CD4-positive, alpha-beta T cell treated with Interleukin-12 subunit alpha and Interleukin-12 subunit beta, for 1 hour (primary cell): ENCODE results near the gene SLC9A3.

ENCODE experiments used
- DNase-seq: peaks from one replicate; pipeline ENCODE4 v3.0.0-alpha.2; 2020

Gene SLC9A3

GRCh38 chr5:538271-538771, 14.1 kb upstream of the SLC9A3 start:
- no peak for DNase-seq

DNA sequence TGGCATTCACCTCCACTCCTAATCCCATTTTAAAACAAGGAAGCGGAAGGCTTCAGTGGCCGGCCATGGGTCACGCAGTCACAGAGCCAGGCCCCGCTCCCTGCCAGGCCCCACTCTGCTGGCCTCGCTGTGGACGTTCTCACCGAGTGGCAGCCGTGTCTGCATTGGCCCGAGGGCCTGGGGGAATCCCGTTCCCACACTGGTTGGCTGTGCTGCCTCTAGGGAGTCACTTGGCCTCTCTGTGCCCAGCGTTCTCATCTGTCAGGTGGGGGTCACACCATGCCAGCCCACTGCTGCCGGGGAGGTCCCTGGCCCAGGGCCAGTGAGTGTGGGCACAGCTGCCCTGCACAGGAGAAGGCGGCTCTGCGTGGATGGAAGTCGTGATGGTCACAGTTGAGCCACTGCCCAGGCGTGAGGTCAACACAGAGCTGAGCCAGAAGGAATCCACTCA, 13.4 kb upstream of the SLC9A3 start:
- no peak for DNase-seq

DNA sequence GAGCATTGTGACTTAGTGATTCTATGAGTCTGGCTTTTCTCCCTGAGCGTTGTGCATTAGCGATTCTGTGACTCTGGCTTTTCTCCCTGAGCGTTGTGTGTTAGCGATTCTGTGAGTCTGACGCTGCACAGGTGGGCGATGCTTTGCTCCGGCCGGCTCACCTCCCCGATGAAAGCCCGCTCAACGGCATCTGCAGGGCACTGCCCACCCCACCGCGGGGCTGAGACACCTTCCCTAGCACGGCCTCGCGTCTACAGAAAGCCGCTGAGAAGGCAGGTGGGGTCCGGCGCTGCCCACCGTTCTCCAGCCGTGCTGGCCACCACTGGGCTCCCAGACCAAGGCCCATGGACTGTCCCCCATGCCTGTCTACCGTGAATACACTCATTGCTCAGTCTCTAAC, 12.8 kb upstream of the SLC9A3 start:
- no peak for DNase-seq

DNA sequence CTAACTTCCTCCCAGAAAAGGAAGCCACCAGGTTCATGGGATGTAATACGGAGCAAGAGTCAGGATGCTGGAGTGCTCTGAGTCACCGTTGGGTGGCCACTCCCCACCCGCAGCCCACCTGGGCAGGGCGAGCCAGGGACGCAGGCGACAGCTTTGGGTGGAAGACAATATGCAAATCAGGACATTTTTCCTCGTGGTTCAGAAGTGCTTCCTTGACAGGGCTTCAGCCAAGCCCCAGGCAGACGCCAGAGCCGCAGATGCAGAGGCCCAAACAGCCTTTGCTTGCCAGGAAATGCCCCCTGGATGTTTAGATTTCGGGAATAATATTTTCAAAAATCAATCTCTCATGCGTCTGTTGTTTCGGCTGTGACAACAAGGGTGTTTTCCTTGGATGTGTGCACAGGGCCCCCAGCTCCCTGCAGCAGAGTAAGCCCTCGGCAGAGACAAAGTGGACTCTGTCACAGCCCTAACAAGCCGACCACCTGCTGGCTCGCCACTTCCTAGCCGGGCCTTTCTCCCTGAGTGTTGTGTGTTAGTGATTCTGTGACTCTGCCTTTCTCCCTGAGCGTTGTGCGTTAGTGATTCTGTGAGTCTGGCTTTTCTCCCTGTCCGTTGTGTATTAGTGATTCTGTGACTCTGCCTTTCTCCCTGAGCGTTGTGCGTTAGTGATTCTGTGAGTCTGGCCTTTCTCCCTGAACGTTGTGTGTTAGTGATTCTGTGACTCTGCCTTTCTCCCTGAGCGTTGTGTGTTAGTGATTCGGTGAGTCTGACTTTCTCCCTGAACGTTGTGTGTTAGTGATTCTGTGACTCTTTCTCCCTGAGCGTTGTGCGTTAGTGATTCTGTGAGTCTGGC, 11.8 kb upstream of the SLC9A3 start:
- no peak for DNase-seq

- DNase-seq, result no peak
Measured at GRCh38 chr5:534743-535671, 10.8 kb upstream of the SLC9A3 start.

GRCh38 chr5:533955-534742, 9.9 kb upstream of the SLC9A3 start:
- no peak for DNase-seq

DNA sequence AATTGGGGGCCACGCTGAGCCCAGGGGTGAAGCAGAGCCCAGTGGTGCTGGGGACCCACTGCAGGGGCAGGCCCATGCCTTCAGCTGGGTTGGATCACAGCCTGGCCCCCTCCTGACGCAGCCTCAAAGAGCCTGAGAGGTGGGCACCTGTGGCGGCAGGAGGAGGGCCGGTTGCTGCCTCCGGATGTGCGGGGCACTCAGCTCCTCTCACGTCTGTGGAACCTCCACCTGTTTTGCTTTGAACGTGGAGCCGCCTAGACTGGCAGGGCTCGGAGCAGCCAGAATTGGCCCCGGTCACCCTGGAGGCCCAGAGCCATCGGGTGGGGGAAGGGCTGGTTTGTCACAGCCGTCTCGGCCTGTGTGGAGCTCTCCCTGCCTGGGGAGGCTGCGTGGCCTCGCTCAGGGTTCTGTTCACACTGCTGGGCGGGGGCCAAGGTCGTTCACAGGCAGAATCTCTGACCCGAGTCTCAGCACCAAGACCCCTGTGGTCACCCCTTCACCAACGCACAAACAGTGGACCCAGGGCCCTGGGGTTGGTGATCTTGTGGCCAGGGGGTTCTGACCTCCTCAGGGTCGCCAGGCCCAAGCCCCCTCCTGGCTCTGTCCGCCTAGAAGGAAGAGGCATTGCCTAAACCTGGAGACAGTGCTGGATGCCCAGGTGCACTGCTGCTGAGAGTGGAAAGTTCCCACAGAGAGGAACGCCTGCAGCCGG, 9.2 kb upstream of the SLC9A3 start:
- no peak for DNase-seq

DNA sequence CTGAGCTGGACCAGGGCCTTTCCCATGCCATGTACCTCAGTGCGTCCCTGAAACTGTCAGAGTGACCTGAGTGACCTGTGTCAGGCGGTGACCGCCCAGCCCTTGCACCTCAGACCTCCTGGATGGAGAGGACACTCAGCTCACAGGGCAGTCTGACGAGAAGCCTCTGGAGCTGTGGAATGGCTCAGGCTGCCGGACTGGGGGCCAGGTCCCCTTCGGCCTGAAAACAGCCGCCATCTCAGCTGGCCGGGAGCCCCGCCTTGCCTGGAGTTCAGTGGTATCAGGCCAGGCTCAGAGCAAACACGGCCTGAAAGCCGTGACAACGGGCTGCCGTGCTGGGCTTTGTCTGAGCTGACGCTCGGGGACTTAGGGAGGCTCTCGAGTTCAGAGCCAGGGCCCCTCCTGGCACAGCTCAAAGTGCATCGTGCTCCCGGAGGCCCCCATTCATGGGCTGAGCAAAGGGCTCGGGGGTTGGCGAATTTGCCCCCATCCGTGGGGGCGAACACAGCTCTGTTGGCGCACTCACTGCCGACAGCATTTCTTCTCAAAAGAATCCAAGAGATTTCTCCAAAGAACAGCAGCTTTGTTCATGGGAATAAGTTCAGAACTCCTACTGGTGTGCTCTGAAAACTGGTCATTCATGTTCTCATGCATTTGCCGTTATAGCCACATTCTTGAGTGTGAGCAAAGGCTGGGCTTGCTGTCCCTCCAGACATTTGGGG, 8.4 kb upstream of the SLC9A3 start:
- DNase-seq, result no peak

DNA sequence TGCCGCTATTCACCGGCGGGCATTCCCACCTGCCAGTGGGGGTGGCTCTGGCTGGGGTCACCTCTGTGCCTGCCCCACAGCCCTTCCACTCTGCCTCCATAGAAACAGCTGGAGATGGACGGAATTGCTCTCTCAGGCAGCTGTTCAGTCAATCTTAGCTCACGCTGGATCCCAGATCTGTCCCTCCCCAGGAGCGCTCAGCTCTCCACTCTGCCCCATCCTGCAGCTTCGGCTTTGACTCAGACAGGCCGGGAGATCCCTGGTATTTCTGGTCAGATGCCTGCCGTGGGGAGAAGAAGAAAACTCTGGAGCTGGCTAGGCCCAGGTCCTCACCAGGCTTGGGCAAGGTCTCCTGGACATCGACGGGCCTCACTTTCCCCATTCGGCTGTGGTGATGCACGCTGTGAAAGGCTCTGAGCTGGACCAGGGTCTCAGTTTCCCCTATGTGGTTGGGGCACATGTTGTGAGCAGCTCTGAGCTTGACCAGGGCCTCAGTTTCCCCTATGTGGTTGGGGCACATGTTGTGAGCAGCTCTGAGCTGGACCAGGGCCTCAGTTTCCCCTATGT, 7.6 kb upstream of the SLC9A3 start:
- no peak for DNase-seq

DNA sequence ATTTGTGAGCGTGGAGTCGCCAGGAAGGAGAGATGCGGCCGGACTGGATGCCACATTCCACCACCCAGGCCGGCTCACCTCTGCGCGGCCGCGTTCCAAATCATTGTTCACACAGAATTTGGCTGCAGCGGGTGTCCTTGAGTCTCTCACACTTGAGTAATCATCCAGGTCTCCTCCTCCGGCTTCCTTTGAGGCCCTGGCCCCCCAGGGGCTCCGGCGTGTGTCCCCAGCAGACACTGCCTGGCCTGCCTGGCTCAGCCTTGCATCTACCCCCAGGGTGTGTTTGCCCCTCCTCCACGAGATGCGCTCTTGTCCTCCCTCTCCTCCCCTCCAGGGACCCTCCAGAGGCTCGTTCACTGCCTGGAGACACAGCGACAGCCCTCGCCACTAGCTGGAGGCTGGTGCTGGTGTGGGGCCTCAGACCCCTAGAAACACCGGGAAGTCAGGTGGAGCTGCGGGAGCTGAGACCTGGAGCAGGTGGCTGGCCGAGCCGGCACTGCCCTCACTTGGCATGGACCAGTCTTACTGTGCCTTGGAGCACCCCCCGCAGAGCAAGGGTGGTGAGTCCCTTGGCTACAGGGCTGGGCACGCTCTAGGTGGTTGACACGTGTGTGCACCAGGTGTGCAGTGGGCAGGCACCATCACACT, 7.0 kb upstream of the SLC9A3 start:
- DNase-seq, result no peak

GRCh38 chr5:530001-530955, 6.0 kb upstream of the SLC9A3 start:
- no peak for DNase-seq

GRCh38 chr5:528629-529511, 4.6 kb upstream of the SLC9A3 start:
- no peak for DNase-seq

DNA sequence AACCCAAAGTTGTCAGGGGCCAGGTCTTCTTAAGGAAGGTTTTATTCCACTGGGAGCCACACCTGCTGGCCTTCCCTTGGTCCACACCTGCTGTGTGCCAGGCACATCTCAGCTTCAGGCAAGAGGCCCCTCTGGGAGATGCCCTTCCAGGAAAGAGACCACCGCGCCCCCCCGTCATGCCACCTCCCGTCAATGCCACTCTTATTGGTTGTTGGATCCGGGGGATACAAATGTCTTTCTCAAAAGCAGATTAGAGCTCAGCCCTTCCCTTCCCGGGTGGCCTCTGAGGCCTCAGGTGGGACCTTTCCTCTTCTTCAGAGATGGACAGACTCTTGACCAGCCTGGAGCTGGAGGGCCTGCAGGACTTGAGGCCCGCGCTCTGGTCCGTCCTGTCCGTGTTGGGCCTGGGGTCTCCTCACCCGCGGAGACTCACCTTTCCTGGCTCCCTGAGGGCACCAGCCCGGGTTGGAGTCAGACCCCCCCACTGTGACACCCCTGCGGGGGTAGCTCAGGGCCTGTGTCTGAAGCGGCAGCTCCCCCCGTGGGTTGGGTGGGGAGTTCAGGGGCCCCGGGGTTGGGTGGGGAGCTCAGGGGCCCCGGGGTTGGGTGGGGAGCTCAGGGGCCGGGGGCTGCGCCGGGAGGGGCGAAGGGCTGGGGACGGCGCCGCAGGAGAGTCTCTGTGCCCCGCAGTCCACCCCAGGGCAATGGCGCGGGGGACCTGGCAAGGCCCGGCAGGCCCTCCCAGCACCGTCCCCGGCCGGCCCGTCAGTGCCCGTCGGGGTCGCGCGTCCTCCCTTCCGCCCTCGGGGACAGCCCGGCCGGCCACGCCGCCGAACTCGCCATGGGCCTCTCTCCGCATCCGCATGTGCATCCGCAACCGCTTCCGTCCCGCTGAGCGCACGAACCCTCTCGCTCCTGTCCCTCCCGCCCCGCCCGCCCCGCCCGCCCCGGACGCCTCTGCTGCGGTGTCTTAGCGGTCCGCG, 3.7 kb upstream of the SLC9A3 start:
- no peak for DNase-seq

GRCh38 chr5:526456-527088, 2.3 kb upstream of the SLC9A3 start:
- DNase-seq, result no peak

DNA sequence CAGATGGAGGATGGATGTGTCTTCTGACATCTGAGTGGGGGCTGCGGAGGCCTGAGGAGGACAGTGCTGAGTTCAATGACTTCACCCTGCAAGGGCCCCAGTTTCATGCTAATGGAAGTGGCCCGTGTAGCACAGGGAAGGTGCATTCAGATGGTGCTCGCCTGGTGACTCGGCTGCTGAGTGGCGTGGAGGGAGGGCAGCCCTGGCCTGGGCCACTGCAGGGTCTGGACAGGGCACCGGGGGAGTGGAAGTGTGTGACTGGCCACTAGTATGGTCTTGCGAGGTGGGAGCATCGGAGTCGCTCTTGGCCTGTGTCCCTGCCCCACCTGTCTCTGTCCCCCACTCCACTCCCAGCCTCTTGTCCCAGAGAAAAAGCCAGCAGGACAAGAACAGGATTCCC, 1.7 kb upstream of the SLC9A3 start:
- DNase-seq, result no peak

GRCh38 chr5:524973-525761, 918 bp upstream of the SLC9A3 start:
- DNase-seq, result no peak
